Islet precursor cell (in vitro differentiated cells): ENCODE data around the gene HYKK.
"Not testable (repeated sequence)": the region's sequence is repeated elsewhere in the genome, so short reads cannot be mapped to it uniquely, and the experiment has no call there.

Experiments
- DNase-seq: peaks from one replicate; pipeline ENCODE4 v3.0.0-alpha.2; 2018

Gene HYKK

DNA sequence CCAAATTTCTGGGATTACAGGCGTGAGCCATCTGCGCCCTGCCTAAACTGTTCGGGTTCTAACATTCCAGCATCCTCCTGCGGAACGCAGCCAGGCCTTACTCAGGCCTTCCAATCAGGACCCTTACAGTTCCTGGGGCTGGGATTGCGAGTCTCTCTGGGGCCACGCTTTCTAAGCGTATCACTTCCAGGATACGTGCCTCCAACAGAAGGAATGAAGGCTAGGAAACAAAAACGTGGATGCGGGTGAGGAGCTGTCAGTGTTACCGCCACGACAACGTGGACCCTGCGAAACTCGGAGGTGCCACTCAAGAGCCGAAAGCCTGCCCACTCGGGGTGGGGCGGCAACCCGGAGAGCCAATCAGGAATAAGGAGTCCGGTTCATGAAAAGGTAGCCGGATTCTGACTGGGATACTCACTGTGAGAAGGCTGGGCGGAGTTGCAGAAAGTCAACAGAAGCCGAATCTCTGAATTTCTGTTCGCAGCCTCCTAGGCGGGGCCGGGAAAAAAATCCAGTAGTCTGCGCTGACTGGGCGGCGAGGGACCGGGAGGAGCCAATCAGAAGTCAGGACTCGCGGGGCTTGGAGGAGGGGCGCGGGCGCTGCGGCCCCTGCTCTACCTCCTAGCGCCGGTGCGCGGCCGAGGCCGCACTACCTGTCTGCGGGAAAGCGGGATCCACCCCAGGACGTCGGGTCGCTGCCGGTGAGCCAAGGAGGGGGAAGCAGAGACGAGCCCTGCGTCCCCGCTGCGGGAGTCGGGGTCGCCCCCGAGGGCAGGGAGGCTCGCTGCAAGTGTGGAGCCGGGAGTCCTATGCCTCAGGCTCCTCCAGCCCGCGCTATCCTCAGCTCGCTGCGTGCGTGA lies at the start of gene HYKK:
Gene HYKK (plus strand): TSS at position 607 of the 860 bp plus-strand sequence. CDS start 5,512 bp downstream, outside the sequence.
- DNase-seq: peak; percentile 99

DNA sequence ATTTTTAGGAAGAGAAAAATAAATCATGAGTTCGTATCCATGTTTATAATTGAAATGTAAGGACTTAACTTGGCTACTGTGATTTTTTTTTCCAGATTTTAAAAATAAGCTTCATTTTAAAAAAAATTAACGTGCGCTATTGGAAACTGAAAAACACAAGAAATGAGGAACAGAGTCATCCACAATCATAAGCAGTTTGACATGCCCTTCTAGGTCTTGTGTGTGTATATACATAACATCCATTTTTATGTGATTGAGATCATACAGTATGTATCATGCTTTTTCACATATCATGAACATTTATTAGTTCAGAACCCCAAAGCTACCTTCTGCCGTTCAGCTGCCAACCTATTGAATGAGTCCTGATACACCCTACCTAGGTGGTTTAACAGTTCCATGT lies 46.6 kb upstream of the HYKK start:
- no peak for DNase-seq

DNA sequence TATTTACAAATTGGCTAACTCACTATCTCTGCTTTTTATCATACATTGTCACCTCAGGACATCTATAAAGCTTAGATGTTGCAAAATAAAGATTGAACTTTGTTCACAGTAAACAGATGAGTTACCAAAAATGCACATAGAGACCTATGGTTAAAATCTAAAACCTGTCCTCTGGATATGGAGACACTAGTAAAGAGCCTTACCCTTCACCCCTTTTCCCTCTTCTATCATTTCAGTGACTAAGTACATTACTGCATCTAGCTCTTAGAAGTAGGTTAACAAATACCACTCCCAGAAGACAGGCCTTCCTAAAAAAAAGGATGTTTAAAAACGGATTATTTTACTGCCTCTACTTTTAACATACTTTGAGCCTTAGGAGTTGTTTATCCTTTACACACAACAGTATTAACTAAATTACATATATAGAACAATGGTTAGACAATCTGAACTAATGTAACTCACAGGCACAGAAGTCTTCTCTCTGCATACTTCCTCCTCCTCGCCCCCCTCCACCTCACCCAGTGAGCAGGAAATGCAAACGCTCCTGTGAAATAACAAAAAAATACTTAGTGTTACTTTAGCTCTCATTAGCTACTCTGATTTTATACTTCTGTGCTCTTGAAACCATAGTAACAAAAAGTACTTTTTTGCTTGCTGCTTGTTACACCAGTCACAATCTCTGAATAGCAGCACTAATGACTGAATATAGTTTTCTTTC lies 46.0 kb upstream of the HYKK start:
- DNase-seq: no peak

- DNase-seq: no peak
Observed at GRCh38 chr15:78469031-78469430, 38.3 kb upstream of the HYKK start.

DNA sequence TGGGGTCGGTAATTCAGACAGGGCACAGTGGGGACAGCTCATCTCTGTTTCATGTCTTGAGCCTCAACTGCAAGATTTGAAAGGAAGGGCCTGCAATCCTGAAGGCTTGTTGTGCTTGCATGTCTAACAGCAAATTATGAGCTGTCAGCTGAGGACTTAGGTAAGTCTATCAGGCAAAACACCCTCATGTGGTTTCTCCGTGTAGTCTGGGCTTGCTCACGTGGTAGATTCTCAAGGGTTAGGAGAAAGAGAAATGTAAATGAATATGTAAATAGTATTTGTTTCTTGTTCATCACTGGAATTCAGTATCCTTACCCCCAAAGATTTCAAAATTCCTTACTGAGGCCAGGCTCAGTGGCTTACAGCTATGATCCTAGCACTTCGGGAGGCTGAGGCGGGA lies 30.1 kb upstream of the HYKK start:
- DNase-seq: no peak

GRCh38 chr15:78479650-78480049 lies 27.7 kb upstream of the HYKK start:
- no peak for DNase-seq

GRCh38 chr15:78481917-78482316 lies 25.5 kb upstream of the HYKK start:
- no peak for DNase-seq

DNA sequence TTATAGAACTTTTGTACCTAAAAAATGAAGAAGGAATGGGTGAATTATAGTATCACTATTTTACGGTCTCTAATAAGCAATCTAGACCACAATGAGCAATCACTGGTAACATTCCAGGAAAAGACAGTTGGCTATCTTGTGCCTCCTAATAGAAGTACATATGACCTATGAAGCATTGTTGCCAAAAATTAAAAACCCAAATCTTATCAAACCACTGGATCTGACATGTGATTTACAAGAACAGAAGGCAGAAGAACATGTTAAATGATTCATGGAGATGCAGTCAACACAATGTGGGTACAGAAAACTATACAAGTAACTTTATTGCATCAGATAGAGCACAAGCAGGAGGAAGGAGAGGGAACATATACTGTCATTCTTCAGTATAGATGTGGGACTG lies 14.5 kb upstream of the HYKK start:
- no peak for DNase-seq

DNA sequence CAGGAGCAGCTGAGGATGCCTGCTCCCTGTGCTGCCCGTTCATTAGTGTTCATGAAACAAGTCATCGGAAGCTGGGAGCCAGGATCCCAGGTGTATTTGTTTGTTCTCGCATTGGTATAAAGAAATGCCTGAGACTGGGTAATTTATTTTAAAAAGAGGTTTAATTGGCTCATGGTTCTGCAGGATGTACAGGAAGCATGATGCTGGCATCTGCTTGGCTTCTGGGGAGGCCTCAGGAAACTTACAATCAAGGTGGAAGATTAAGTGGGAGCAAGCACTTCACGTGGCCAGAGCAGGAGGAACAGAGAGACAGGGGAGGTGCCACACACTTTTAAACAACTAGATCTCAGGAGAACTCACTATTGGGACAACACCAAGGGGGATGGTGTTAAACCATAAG lies 5.5 kb upstream of the HYKK start:
- DNase-seq: no peak

- no peak for DNase-seq
Observed at GRCh38 chr15:78502641-78503040, 4.7 kb upstream of the HYKK start.

- no peak for DNase-seq
Observed at GRCh38 chr15:78507831-78508160, 419 bp downstream of the HYKK start.

GRCh38 chr15:78508272-78508671 lies 895 bp downstream of the HYKK start:
- DNase-seq: no peak

DNA sequence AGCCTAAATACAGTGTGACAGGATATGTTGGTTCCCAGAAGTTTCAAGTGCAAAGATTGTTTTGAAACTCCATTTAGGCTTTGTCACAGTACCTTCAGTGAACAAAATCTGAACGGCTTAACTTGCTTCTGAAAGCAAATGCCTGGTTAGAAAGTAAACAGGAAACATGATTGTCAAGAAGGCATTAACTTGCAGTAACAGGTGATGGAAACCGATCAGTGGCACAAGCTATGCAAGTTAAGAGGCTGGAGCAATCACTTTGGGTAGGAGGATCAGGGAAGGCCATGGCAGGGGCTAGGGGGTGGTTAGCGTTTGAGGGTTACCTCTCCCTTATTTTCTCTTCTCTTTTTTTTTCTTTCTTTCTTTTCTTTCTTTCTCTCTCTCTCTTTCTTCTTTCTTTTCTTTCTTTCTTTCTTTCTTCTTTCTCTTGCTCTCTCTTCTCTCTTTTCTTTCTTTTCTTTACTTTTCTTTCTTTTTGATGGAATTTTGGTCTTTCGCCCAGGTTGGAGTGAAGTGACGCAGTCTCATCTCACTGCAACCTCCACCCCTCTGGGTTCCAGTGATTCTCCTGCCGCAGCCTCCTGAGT lies 2.4 kb downstream of the HYKK start:
- no peak for DNase-seq

GRCh38 chr15:78520035-78520434 lies 12.7 kb downstream of the HYKK start:
- DNase-seq: not testable (repeated sequence)

DNA sequence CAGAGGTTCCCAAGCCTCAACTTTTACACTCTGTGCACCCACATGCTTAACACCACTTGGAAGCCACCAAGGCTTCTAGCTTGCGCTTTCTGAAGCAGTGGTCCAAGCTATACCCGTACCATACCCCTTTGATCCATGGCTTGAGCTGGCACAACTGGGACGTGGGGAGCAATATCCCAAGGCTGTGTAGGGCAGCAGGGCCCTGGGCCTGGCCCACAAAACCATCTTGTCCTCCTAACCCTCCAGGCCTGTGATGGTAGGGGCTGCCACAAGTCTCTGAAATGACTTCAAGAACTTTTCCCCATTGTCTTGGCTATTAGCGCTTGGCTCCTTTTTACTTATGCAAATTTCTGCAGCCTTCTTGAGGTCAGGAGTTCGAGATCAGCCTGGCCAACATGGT lies 16.9 kb downstream of the HYKK start:
- DNase-seq: no peak

DNA sequence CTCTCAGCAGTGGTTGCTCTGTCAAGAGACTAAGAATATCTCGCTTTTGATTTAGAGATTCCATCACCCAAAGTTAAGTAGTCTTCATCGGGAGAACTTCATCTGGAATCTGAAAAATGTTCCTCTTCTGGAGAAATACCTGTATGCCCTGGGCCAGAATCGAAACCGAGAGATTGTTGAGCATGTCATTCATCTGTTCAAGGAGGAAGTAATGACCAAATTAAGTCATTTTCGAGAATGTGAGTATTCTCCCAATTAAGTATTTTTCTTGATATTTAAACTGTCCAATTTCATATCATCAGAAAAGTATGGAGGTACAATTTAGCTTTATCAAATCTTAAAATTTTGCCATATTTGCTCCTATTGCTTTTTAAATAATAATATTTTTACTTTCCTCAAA lies 19.9 kb downstream of the HYKK start:
- no peak for DNase-seq

DNA sequence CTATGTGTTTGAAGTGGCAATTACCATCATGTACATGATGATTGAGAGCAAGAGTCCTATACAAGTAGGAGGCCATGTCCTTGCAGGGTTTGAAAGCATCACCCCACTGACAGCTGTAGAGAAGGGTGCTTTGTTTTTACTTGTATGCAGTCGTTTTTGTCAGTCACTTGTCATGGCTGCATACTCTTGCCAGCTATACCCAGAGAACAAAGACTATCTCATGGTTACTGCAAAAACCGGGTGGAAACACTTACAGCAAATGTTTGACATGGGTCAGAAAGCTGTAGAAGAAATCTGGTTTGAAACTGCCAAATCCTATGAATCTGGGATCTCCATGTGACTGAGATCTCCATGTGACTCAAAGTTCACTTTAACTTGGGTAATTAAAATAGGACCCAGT lies 26.0 kb downstream of the HYKK start:
- no peak for DNase-seq

DNA sequence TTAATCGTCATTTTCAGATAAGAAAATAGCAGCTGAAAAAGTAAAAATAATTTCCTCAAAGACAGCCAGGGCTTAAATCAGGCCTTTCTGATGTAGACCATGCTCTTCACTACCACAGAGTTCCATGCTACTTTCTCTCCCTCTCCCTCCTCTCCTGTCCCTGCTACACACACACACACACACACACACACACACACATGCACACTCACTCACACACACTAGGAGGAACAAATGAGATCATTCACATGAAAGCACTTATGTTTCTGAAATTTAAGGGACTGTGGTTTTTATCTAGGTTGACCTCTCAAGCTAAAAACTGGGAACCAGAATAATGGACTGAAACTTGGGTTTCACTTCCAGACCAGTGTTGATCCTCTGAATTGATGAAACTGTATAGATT lies 28.8 kb downstream of the HYKK start:
- no peak for DNase-seq

- no peak for DNase-seq
Observed at GRCh38 chr15:78537266-78537905, 30.0 kb downstream of the HYKK start.

DNA sequence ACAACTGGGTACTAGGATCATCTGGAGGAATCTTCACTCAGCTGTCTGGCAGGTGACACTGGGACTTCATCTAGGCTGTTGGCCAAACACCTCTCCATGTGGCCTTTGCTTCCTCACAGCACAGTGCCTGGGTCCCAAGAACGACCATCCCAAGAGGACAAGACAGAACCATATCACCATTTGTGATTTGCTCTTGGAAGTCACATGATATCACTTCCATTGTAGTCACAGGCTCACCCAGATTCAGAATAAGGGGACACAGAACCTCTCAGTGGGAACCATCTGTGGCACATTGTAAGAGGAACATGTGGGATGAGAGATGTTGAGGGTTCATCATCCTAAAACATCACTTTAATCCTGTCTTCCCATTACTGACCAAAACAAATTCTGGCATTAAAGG lies 31.0 kb downstream of the HYKK start:
- DNase-seq: no peak

- not testable (repeated sequence) for DNase-seq
Observed at GRCh38 chr15:78539464-78540140, 32.2 kb downstream of the HYKK start.

DNA sequence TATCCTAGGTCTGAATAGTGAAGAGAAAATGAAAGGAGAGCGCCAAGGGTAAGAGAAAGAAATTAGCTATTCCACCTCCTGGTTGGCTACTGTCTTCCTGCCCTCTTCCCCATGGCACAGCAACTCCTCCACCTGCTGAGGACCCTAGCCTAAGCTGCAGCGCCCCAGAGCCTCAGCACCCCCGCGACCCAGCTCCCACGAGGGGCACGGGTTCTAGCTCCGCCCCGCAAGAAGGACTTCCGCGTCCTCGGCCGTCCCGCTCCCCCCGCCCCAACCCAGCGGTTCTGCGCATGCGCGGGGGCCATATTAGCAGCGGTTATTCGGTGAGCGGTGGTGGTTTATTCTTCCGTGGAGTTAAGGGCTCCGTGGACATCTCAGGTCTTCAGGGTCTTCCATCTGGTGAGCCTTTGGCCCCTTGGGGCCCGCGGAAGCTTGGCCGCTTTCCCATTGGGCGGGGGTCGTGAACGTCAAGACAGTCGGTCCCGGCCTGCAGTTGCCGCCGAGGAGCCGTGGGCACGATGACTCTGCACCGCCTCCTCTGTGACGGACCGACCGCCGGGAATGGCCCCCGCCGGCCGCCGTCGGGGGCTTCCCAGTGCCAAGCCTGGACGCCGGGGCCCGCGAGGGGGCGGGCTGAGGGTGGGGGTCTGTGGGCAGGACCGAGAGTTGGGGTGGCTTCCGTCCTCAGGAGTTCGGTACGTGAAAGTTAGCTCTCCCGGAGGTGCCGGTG lies 32.9 kb downstream of the HYKK start, which contains the start of gene PSMA4:
Gene PSMA4 (plus strand): TSS at position 304 of the 730 bp plus-strand sequence. CDS start 1,484 bp downstream, outside the sequence.
- DNase-seq: peak; percentile 93
